ENCODE measurements around the gene WDR90.

DNA sequence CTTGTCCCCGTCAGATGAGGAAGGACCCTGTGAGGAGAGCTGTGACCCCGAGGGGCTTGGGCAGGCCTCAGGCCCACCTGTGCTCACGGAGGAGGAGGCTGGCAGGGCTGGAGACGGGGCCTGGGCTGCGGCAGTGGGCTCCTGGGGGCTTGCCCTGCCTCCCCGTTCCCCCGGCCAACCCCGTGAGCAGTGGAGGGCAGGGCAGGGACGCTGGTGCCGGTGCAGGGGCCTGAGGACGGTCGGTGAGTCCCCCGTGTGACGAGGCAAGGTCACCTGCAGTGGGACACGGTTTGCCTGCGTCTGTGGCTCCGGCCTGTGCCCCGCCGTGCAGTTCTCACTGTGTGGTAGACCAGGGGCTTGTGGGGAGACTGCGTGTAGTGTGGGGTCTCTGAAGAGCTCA is 10.5 kb downstream of the WDR90 start:
- TF ChIP-seq, protein P1, sequence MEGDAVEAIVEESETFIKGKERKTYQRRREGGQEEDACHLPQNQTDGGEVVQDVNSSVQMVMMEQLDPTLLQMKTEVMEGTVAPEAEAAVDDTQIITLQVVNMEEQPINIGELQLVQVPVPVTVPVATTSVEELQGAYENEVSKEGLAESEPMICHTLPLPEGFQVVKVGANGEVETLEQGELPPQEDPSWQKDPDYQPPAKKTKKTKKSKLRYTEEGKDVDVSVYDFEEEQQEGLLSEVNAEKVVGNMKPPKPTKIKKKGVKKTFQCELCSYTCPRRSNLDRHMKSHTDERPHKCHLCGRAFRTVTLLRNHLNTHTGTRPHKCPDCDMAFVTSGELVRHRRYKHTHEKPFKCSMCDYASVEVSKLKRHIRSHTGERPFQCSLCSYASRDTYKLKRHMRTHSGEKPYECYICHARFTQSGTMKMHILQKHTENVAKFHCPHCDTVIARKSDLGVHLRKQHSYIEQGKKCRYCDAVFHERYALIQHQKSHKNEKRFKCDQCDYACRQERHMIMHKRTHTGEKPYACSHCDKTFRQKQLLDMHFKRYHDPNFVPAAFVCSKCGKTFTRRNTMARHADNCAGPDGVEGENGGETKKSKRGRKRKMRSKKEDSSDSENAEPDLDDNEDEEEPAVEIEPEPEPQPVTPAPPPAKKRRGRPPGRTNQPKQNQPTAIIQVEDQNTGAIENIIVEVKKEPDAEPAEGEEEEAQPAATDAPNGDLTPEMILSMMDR (IDR thresholded peaks at IDR 0.05): no peak
- TF ChIP-seq POLR2A (IDR thresholded peaks at IDR 0.05): no peak
